VCaP (cell line): ENCODE measurements around the gene PLAAT3.
A peak's percentile ranks its signal among the peaks of the same experiment; 100 is the strongest.
"Not testable (repeated sequence)": the region's sequence is repeated elsewhere in the genome, so short reads cannot be mapped to it uniquely, and the experiment has no call there.

ENCODE experiments used
- H3K27ac ChIP-seq: fragments of 450-650 bp; 2 replicates; pipeline ENCODE4 v1.5.1; 2017
- CTCF ChIP-seq: fragments of 450-650 bp; conservative IDR thresholded peaks from 2 replicates; pipeline ENCODE4 v1.5.1; 2017; ENCODE audit warnings: mild to moderate bottlenecking, moderate library complexity

PLAAT3 gene

GRCh38 chr11:63537293-63538101 lies 76.7 kb downstream of the PLAAT3 start:
- H3K27ac ChIP-seq = peak overlapping the region; percentile 96
- no peak; the same call in 1 of the 2 replicates for TF ChIP-seq CTCF

- TF ChIP-seq CTCF = no peak
- peak within 1 kb of the TSS; percentile 96 for H3K27ac ChIP-seq
These were observed 77.5 kb downstream of the PLAAT3 start, which contains the start of gene PLAAT4 for GRCh38 chr11:63536669-63537292. Gene PLAAT4, plus strand, starts transcription at chr11:63536808. Its CDS starts 61 bp downstream, at chr11:63536869.

GRCh38 chr11:63535734-63536133 lies 78.5 kb downstream of the PLAAT3 start:
- H3K27ac ChIP-seq = peak overlapping the region; percentile 96; the same call in 1 of the 2 replicates
- TF ChIP-seq CTCF = no peak

- H3K27ac ChIP-seq = no peak overlapping the region; the same call in 1 of the 2 replicates
These were observed 79.3 kb downstream of the PLAAT3 start for GRCh38 chr11:63534895-63535461.

GRCh38 chr11:63534076-63534475 lies 80.2 kb downstream of the PLAAT3 start:
- no peak for TF ChIP-seq CTCF
- no peak overlapping the region; the same call in 1 of the 2 replicates for H3K27ac ChIP-seq

More at GRCh38 chr11:63534895-63535461, 79.3 kb downstream of the PLAAT3 start:
- TF ChIP-seq CTCF = no peak

- TF ChIP-seq CTCF = no peak
- peak overlapping the region; percentile 22 for H3K27ac ChIP-seq
These were observed 81.3 kb downstream of the PLAAT3 start for GRCh38 chr11:63532799-63533475.

GRCh38 chr11:63532117-63532516 lies 82.1 kb downstream of the PLAAT3 start:
- H3K27ac ChIP-seq = no peak overlapping the region
- TF ChIP-seq CTCF = no peak

- H3K27ac ChIP-seq = not testable (repeated sequence)
These were observed 83.0 kb downstream of the PLAAT3 start for GRCh38 chr11:63531074-63531792.
